ENCODE data around the gene ATPAF1. TPM values are rescaled to one million over a fixed set of nuclear protein-coding genes. Genes with fewer than 3 reads are reported as not detected.

ATPAF1 gene
- total RNA-seq, 1 donor from 2014 or later = 39.6 TPM

GRCh38 chr1:46649764-46650163, 18.4 kb downstream of the ATPAF1 start:
- TF ChIP-seq CTCF (conservative IDR thresholded peaks at IDR 0.05; ENCODE audit: low read depth, low read length) = no peak
- no peak overlapping the region for H3K4me3 ChIP-seq (ENCODE audit: low read depth, low read length)
- DNase-seq (ENCODE audit: low read depth) = no peak

GRCh38 chr1:46647611-46648010, 20.6 kb downstream of the ATPAF1 start:
- DNase-seq (ENCODE audit: low read depth) = no peak
- TF ChIP-seq CTCF (conservative IDR thresholded peaks at IDR 0.05; ENCODE audit: low read depth, low read length) = no peak

GRCh38 chr1:46646844-46647243, 21.3 kb downstream of the ATPAF1 start:
- TF ChIP-seq CTCF (conservative IDR thresholded peaks at IDR 0.05; ENCODE audit: low read depth, low read length) = no peak
- no peak for DNase-seq (ENCODE audit: low read depth)

More at GRCh38 chr1:46647611-46648010, 20.6 kb downstream of the ATPAF1 start:
- no peak overlapping the region for H3K4me3 ChIP-seq (ENCODE audit: low read depth, low read length)

GRCh38 chr1:46646331-46646730, 21.8 kb downstream of the ATPAF1 start:
- no peak for DNase-seq (ENCODE audit: low read depth)
- H3K4me3 ChIP-seq (ENCODE audit: low read depth, low read length) = no peak overlapping the region
- TF ChIP-seq CTCF (conservative IDR thresholded peaks at IDR 0.05; ENCODE audit: low read depth, low read length) = no peak

More at GRCh38 chr1:46646844-46647243, 21.3 kb downstream of the ATPAF1 start:
- no peak overlapping the region for H3K4me3 ChIP-seq (ENCODE audit: low read depth, low read length)

GRCh38 chr1:46645815-46646214, 22.3 kb downstream of the ATPAF1 start:
- TF ChIP-seq CTCF (conservative IDR thresholded peaks at IDR 0.05; ENCODE audit: low read depth, low read length) = no peak
- DNase-seq (ENCODE audit: low read depth) = no peak
- no peak overlapping the region for H3K4me3 ChIP-seq (ENCODE audit: low read depth, low read length)

GRCh38 chr1:46643368-46643775, 24.8 kb downstream of the ATPAF1 start:
- no peak for TF ChIP-seq CTCF (conservative IDR thresholded peaks at IDR 0.05; ENCODE audit: low read depth, low read length)
- H3K4me3 ChIP-seq (ENCODE audit: low read depth, low read length) = no peak overlapping the region
- peak; percentile 63 for DNase-seq (ENCODE audit: low read depth)

- H3K4me3 ChIP-seq (ENCODE audit: low read depth, low read length) = no peak overlapping the region
- TF ChIP-seq CTCF (conservative IDR thresholded peaks at IDR 0.05; ENCODE audit: low read depth, low read length) = no peak
- DNase-seq (ENCODE audit: low read depth) = no peak
Observed at GRCh38 chr1:46642115-46642680, 26.0 kb downstream of the ATPAF1 start.
